Middle frontal gyrus (tissue), 1 donor: Measurements from ENCODE around the gene COMMD7.
"Not testable (repeated sequence)": the region's sequence is repeated elsewhere in the genome, so short reads cannot be mapped to it uniquely, and the experiment has no call there.

ENCODE experiments used
- DNase-seq: peaks from one replicate; pipeline ENCODE4 v3.0.0-alpha.2; 2015; ENCODE audit warnings: low spot score; ENCODE audit errors: extremely low spot score

The COMMD7 gene

DNA sequence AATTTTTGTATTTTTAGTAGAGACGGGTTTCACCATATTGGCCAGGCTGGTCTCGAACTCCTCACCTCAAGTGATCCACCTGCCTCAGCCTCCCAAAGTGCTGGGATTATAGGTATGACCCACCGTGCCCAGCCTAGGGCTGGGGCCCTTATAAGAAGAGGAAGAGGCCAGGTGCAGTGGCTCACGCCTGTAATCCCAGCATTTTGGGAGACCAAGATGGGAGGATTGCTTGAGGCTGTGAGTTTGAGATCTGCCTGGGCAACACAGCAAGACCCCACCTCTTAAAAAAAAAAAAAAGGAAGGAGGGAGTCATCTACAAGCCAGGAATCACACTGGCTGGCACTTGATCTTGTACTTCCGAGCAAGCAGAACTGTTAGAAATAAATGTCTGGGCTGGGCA, 13.9 kb downstream of the COMMD7 start:
- DNase-seq: not testable (repeated sequence)

DNA sequence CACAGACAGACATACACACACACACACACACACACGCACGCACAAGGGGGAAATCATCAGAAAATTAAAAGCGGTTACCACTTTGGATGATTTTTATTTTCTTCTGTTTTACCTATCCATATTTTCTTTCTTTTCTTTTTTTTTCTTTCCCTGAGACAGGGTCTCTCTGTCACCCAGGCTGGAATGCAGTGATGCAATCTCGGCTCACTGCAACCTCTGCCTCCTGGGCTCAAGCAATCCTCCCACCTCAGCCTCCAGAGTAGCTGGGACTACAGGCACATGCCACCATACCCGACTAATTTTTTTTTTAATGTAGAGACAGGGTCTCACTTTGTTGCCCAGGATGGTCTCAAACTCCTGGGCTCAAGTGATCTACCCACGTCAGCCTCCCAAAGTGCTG, 14.8 kb downstream of the COMMD7 start:
- DNase-seq: not testable (repeated sequence)

DNA sequence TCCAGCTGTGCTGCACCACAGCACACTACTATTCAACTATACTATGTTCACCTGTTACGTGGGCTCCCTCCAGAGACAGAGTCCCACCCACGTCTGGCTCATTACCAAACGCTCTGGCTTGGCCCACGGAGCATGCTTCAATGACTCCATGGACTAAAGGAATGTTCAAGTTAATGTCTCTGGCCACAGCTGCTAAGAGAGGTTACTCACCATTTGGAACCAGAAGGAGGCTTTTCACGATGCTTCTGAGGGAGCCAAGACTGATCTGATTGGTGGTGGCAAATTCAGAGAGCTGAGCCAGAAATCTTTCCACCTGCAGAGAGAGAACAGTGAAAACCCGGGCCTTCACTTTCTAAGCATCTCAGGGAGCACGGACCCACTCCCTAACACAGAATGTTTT, 15.6 kb downstream of the COMMD7 start:
- no peak for DNase-seq

GRCh38 chr20:32718749-32719348, 24.4 kb downstream of the COMMD7 start:
- no peak for DNase-seq

DNA sequence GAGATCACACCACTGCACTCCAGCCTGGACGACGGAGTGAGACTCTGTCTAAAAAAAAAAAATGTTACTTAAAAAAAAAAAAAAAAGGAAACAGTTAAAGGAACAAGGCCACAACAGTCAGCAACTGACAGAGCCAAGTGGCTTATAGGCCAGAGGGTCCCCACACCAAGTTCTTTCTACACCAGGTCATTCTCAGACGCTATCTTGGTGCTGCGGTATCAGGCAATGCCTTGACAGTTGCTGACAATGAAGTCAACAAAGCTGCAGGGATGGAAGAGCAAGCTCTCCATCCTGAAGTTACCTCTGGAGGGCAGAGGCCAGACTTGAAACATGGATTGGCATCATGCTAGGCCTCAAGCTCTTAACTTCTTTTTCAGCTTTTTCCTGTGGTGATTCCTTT, 31.9 kb downstream of the COMMD7 start:
- no peak for DNase-seq

- no peak for DNase-seq
Measured at GRCh38 chr20:32709632-32710121, 33.6 kb downstream of the COMMD7 start.

- DNase-seq: not testable (repeated sequence)
Measured at GRCh38 chr20:32709029-32709631, 34.1 kb downstream of the COMMD7 start.

DNA sequence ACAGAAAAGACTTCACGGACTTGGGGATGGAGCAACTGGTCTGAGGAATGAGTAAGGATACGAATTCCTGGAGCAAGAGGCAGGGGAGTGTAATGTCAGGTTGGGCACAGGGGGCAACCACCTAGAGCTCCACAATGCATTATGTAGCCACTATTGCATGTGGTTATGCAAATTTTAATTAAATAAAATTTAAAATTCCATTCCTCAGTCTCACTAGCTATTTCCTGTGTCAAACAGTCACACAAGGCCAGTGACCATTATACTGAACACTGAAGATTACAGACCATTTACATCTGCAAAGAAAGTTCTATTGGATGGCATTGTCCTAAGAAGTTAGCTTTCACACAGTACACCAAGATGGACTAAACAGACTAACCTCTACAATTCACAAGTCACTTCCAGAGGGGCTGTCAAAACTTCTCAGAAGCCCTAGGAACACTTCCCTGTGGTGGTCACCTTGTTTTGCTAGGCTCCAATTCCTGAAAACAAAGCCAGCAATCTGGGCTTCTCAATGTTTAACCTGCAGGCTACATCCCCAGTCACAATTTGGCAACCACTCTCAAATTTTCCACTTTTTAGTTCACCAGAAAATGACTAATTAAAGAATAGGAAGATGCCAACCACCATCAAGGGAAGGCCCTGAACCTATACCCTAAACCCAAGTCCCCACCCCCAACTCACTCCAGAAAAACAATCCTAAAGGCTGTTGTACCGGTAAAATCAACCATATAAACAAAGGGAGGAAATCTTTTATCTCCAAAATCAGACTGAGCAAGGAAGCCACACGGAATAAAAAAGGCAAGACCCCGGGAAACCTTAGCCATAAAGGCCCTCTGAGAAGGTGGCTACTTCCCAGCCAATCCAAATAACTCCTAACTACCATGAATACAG, 35.3 kb downstream of the COMMD7 start:
- no peak for DNase-seq

- no peak for DNase-seq
Measured at GRCh38 chr20:32706486-32706885, 36.8 kb downstream of the COMMD7 start.

- DNase-seq: no peak
Measured at GRCh38 chr20:32702706-32703425, 40.4 kb downstream of the COMMD7 start.

- no peak for DNase-seq
Measured at GRCh38 chr20:32697608-32698007, 45.7 kb downstream of the COMMD7 start.

DNA sequence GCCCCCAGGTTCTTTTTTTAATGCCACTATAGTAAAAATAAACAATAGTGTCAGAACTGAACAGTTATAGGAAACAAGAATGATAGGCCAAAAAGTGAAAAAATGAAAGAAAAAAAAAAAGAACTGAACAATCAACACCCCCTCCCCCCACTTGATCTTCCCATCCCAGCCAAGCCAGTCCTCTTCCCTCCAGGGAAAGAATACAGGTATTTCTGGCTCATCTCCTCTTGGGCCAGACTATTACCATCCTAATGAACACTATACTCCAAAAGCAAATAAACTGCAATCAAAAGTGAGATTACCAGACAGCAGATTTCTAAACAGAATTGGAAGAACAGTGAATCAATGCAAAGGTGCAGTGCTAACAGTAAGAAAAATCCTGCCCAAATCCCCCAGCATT, 48.2 kb downstream of the COMMD7 start:
- no peak for DNase-seq

DNA sequence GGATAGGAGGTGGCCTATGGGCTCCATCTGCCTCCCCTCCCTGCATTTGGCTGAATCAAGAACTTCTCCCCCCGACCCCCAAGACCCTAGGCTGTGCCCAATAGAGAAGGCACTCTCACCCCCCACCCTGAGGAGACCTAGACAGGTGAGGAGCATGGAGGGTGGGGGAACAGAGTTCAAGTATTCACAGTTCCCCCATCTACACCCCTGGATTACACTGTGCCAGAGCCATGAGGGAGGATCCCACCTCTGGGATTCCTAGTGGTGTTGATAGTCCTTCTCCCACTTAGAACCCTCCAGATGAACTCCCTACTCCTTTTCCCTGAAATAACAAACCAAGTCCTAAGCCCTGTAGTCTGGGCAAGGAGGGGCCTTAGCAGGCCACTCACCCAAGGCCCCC, 54.3 kb downstream of the COMMD7 start:
- DNase-seq: not testable (repeated sequence)

GRCh38 chr20:32687180-32687532, 56.1 kb downstream of the COMMD7 start:
- no peak for DNase-seq

- no peak for DNase-seq
Measured at GRCh38 chr20:32686530-32687179, 56.6 kb downstream of the COMMD7 start.

- DNase-seq: no peak
Measured at GRCh38 chr20:32685541-32686529, 57.4 kb downstream of the COMMD7 start.

- DNase-seq: no peak
Measured at GRCh38 chr20:32682508-32682987, 60.7 kb downstream of the COMMD7 start.

- DNase-seq: no peak
Measured at GRCh38 chr20:32681175-32682084, 61.8 kb downstream of the COMMD7 start.
